HG03460 (cell line): ENCODE measurements around the gene DNMT3B.
A peak's percentile ranks its signal among the peaks of the same experiment; 100 is the strongest.
"Not testable (repeated sequence)": the region's sequence is repeated elsewhere in the genome, so short reads cannot be mapped to it uniquely, and the experiment has no call there.

Experiments used
- ATAC-seq: cut with Tn5 transposase; IDR thresholded peaks from one replicate; pipeline ENCODE4 v1.9.1; 2021; ENCODE audit not compliant: unreplicated experiment

Gene DNMT3B

GRCh38 chr20:32789896-32790750 is 27.9 kb downstream of the DNMT3B start:
- ATAC-seq: peak; percentile 46

GRCh38 chr20:32790751-32791057 is 28.5 kb downstream of the DNMT3B start:
- ATAC-seq: no peak

GRCh38 chr20:32792316-32792715 is 30.1 kb downstream of the DNMT3B start:
- no peak for ATAC-seq

- ATAC-seq: no peak
Observed at GRCh38 chr20:32792731-32793458, 30.7 kb downstream of the DNMT3B start.

GRCh38 chr20:32796383-32796948 is 34.3 kb downstream of the DNMT3B start:
- no peak for ATAC-seq

GRCh38 chr20:32796981-32797451 is 34.8 kb downstream of the DNMT3B start:
- no peak for ATAC-seq

- ATAC-seq: not testable (repeated sequence)
Observed at GRCh38 chr20:32797571-32797970, 35.4 kb downstream of the DNMT3B start.

GRCh38 chr20:32798046-32798981 is 36.1 kb downstream of the DNMT3B start:
- ATAC-seq: no peak

GRCh38 chr20:32803092-32803491 is 40.9 kb downstream of the DNMT3B start:
- no peak for ATAC-seq

- no peak for ATAC-seq
Observed at GRCh38 chr20:32804022-32804715, 42.0 kb downstream of the DNMT3B start.

GRCh38 chr20:32804817-32805216 is 42.6 kb downstream of the DNMT3B start:
- no peak for ATAC-seq

GRCh38 chr20:32805721-32806120 is 43.5 kb downstream of the DNMT3B start:
- ATAC-seq: no peak

GRCh38 chr20:32806356-32806755 is 44.2 kb downstream of the DNMT3B start:
- no peak for ATAC-seq

GRCh38 chr20:32807706-32808105 is 45.5 kb downstream of the DNMT3B start:
- ATAC-seq: no peak

- ATAC-seq: no peak
Observed at GRCh38 chr20:32808438-32808837, 46.3 kb downstream of the DNMT3B start.

GRCh38 chr20:32809907-32810306 is 47.7 kb downstream of the DNMT3B start:
- no peak for ATAC-seq

GRCh38 chr20:32810941-32811340 is 48.8 kb downstream of the DNMT3B start:
- no peak for ATAC-seq

- ATAC-seq: no peak
Observed at GRCh38 chr20:32811886-32812285, 49.7 kb downstream of the DNMT3B start.

- ATAC-seq: peak; percentile 49
Observed at GRCh38 chr20:32819992-32820697, 58.0 kb downstream of the DNMT3B start.
